NAMALWA (cell line): Measurements from ENCODE around the gene CNPY1.

Experiments
- DNase-seq: peaks from one replicate; pipeline ENCODE4 v3.0.0-alpha.2; 2015; ENCODE audit warnings: low spot score

CNPY1 gene

GRCh38 chr7:155488483-155489127 lies 57.8 kb downstream of the CNPY1 start:
- DNase-seq, result no peak

- DNase-seq, result no peak
Observed at GRCh38 chr7:155487509-155488482, 58.6 kb downstream of the CNPY1 start.

DNA sequence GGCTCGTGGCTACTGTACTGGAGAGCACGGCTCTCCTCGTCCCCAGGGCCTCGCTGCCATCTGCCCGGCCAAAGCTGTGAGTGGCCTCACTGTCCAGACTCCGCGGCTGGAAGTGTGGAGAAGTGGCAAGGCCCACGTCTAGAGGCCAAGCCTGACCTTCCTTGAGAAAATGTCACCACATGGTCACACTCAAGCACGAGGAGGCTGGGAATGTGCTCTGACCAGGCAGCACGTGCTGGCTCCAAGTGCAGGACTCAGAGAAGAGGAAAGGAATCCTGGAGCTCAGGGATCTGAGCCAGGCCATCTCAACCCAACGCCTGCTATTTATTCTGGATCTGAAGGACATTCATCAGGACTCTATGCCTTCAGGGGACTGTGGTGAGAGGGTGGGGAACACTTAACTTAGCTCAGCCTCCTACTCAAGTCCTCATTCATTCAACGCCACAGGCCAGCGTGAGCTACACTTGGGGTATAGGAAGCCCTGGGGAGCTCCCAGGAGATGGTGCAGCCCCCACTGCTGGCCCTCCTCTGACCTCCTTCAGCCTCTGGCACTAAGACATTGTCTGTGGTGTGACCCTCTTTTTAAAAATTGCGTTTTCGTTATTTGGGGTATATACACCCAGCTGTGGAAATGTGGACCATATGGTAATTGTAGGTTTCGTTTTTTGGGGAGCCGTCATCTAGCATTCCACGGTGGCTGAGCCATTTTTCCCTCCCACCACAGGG lies 59.4 kb downstream of the CNPY1 start:
- no peak for DNase-seq

GRCh38 chr7:155484483-155485399 lies 61.6 kb downstream of the CNPY1 start:
- no peak for DNase-seq

GRCh38 chr7:155483868-155484325 lies 62.5 kb downstream of the CNPY1 start:
- DNase-seq, result no peak

DNA sequence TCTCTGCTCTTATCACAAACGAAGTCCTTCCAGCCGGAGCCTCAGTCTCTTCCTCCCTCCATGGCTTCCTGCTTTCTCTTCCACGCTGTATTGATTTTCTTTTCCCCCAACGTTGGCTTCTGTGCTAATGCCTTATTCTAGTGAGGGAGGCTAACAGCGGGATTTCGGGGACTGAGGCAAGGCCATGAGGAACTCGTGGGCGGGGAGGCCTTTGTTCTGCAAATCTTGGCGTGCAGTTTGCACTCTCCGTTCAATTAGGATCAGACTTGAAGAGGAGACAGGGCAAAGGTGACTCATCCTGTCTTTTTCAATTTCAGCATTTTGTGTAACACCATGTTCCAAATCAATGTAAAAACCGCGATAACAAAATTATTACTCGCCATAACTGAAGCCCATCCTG lies 63.1 kb downstream of the CNPY1 start:
- DNase-seq, result no peak

- no peak for DNase-seq
Observed at GRCh38 chr7:155482511-155483183, 63.7 kb downstream of the CNPY1 start.

GRCh38 chr7:155481764-155482163 lies 64.6 kb downstream of the CNPY1 start:
- no peak for DNase-seq

GRCh38 chr7:155477476-155477875 lies 68.9 kb downstream of the CNPY1 start:
- no peak for DNase-seq

GRCh38 chr7:155471718-155472117 lies 74.6 kb downstream of the CNPY1 start:
- DNase-seq, result peak; percentile 41

- DNase-seq, result no peak
Observed at GRCh38 chr7:155470686-155471638, 75.4 kb downstream of the CNPY1 start.

DNA sequence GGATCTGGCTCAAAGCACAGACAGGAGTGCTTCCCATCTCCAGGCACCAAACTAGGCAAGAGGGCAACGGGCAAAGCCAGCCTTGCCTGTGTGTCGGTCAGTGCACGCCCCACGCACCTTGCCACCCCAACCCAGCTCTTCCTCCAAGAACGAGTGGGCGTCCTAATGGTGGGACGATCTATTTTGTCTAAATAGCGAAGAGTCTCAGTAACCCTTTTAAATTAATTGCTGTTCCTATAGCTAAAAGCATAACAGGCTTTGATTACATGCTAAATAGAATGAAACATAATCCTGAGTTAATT lies 76.2 kb downstream of the CNPY1 start:
- DNase-seq, result no peak

GRCh38 chr7:155469311-155470185 lies 76.8 kb downstream of the CNPY1 start:
- DNase-seq, result no peak

DNA sequence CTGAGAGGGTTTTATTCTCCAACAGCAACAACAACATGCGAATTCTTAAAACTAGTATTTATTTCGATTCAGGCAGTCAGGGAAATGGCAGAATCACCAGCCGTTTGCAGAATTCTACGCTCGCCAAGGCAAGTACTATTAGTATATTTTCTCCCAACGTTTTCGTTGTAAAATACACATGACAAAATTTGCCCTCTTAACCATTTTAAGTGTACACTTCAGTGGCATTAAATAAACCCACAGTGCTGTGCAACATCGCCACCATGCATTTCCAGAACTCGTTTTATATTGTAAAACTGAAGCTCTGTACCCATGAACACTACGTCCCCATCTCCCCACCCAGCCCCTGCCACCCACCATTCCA lies 77.6 kb downstream of the CNPY1 start:
- no peak for DNase-seq

DNA sequence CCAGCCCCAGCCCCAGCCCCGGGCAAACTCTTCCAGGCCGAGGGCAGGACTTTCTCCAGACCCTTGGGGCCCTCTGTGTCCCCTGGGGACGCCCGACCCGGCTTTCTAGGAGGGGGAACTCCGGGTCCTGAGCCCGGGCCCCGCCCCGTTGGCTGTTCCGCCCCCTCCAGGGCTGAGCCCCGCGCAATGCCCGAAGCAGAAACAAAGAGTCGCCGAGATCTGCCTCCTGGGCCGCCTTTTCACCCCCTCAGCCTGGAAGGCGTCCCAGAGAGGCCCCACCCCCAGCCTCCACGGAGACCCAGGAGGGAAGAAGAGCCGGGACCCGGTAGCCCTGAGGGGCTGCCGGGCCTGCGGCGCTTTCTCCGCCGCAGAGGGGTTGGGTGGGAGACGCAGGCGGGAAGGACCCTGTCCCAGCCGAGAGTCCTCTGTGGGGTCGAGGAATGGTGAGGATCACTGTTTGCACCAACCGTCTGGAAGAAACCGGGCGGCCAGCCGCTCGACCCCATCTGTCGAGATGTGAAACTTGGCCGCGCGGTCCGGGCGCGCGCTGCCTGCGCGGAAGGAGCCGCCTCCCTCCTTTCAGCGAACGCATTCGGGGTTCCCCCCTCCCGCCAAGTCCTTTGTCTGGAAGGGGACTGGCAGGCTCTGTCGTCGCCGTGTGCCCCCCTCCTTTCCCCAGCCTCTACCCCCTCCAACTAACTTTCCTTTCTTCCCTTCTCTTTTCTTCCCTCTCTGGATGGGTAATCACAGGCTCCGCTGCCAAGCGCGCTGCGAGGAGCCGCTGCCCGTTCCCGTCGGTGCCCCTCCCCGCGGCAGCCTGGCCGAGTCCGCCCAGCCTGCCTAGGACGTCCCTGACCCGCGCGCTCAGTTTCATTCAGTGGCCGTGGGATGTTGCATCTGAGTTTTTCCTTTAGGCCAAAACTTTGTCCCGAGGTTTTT lies 78.2 kb downstream of the CNPY1 start:
- DNase-seq, result no peak

DNA sequence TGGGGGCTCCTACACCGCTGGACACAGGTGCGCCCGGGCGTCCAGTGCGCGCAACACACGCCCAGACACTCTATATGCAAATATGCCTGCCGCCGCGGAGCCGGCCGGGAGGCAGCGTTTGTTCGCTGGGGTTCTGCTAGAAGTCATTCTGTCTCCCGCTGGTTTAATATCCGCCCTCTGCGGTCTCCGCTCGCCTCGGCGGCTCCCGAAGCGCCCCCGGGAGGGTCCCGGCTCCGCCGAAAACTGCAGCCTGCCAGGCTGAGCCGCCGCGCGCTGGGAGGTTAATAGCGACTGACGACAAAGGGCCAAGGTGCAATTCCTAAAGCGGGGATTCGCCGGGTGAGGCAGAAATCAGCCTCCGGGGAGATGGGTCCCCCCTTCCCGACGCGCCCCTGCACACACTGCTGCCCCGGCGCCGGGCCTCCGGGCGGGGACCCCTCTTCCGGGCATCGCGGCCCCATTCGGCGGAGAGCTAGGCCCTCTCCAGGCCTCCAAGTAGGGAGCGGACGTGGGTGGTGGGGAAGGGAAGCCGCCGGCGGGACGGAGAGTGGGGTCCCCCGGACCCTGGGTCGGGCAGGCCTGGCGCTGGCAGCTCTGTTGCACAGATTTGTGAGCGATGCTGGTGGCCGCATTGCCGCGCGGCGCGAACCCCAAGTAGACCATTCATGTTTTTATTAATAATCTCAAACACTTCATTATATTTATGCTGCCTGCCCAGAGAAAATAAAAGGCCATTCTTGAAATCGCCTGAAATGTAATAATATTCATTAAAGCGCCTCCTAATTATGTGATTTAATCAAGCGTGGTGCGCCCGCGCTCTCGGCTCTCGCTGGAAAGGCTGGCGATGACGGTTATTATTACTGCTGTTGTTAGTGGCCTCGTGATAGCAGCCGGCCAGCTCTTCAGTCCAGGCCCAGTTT lies 79.3 kb downstream of the CNPY1 start:
- DNase-seq, result no peak
